H1 (cell line): ENCODE measurements around the gene EMX1. TPM values are rescaled to one million over a fixed set of nuclear protein-coding genes. Genes with fewer than 3 reads are reported as not detected.

Experiments
- CBX8 ChIP-seq: fragments of 300-800, 300-1000 bp; sonication (generic); IDR thresholded peaks from 2 replicates; pipeline ENCODE4 v1.7.1; 2016; ENCODE audit warnings: low read depth, low read length, borderline replicate concordance
- CHD7 ChIP-seq: fragments of 300-600 bp; sonication (generic); IDR thresholded peaks from 2 replicates; pipeline ENCODE4 v1.7.1; 2012; ENCODE audit warnings: low read length, moderate library complexity, mild to moderate bottlenecking, inconsistent platforms; ENCODE audit not compliant: insufficient replicate concordance
- CTBP2 ChIP-seq: IDR thresholded peaks from 2 replicates; pipeline ENCODE4 v1.7.0; 2011; ENCODE audit warnings: borderline replicate concordance, mild to moderate bottlenecking, moderate library complexity, mixed read lengths, low read length; ENCODE audit not compliant: insufficient read depth, insufficient read length
- EGR1 ChIP-seq: IDR thresholded peaks from 2 replicates; pipeline ENCODE4 v1.6.1; 2011; ENCODE audit warnings: low read depth, low read length, borderline replicate concordance
- GABPA ChIP-seq: IDR thresholded peaks from 2 replicates; pipeline ENCODE4 v1.6.1; 2011; ENCODE audit warnings: mild to moderate bottlenecking, low read length, moderate library complexity, borderline replicate concordance; ENCODE audit not compliant: insufficient read depth
- KDM5A ChIP-seq: fragments of 200-600 bp; IDR thresholded peaks from 2 replicates; pipeline ENCODE4 v1.7.1; 2012; ENCODE audit warnings: mild to moderate bottlenecking, low read length, inconsistent platforms, mixed read lengths
- POLR2AphosphoS5 ChIP-seq: IDR thresholded peaks from 2 replicates; pipeline ENCODE4 v1.6.1; 2011; ENCODE audit warnings: low read depth, low read length
- SIX5 ChIP-seq: IDR thresholded peaks from 2 replicates; pipeline ENCODE4 v1.6.1; 2011; ENCODE audit warnings: mild to moderate bottlenecking, low read depth, low read length
- SP2 ChIP-seq: IDR thresholded peaks from 2 replicates; pipeline ENCODE4 v1.6.1; 2012; ENCODE audit warnings: mild to moderate bottlenecking, low read length, inconsistent platforms
- SRF ChIP-seq: IDR thresholded peaks from 2 replicates; pipeline ENCODE4 v1.6.1; 2011; ENCODE audit warnings: mild to moderate bottlenecking, low read depth, low read length, moderate library complexity
- polyA plus RNA-seq, 7 experiments: library from polyadenylated mRNA; depleted of rRNA in 3 of 7; stranded (reverse) in 5 of 7; unstranded in 2 of 7; fragments of >200 nt in 5 of 7; fragments of 200-250 nt in 2 of 7; gene quantifications; 1 replicate in 5 of 7; 2 replicates in 1 of 7; 4 replicates in 1 of 7; pipeline versions ENCODE4 v1.2.1 to v1.2.3, GENCODE V29; 2011 to 2013; ENCODE audit warnings: missing spikeins in 2 of 7, mixed read lengths in 2 of 7
- total RNA-seq: library from RNA; stranded (reverse); fragmentation: NEBNext Ultra II Directional; extraction: Animal tissue kit (Norgen Biotek cat#: 25700); gene quantifications from 2 replicates; pipeline ENCODE4 v1.2.1, GENCODE V29; 2021

The EMX1 gene
- total and polyA plus RNA-seq, 2 of the 8 experiments (the other 6 are each of a cell fraction or from before 2014, with no cell fraction given): 2.4 to 4.9 TPM

- TF ChIP-seq CHD7: no peak
- no peak for TF ChIP-seq POLR2AphosphoS5
- no peak for TF ChIP-seq SIX5
- TF ChIP-seq SRF: no peak
- TF ChIP-seq KDM5A: no peak
- TF ChIP-seq EGR1: no peak
- no peak for TF ChIP-seq CBX8
- no peak for TF ChIP-seq SP2
- no peak for TF ChIP-seq CTBP2
- no peak; the same call in 1 of the 2 replicates for TF ChIP-seq GABPA
Measured at GRCh38 chr2:72973566-72974435, 56.5 kb downstream of the EMX1 start (continued).
